HepG2 (cell line): ENCODE data around the gene EIF4G1. TPM values are rescaled to one million over a fixed set of nuclear protein-coding genes. Genes with fewer than 3 reads are reported as not detected.

Experiments used
- BRF2 ChIP-seq: sonication (generic); formaldehyde crosslinking; IDR thresholded peaks from 2 replicates; pipeline ENCODE4 v1.8.1; 2022; ENCODE audit warnings: mild to moderate bottlenecking, missing genetic modification reagents
- E2F2 ChIP-seq: sonication (generic); formaldehyde crosslinking; IDR thresholded peaks from 2 replicates; pipeline ENCODE4 v1.4.0; 2020; ENCODE audit warnings: missing genetic modification reagents, borderline replicate concordance
- ELF1 ChIP-seq: sonication (generic); formaldehyde crosslinking; IDR thresholded peaks from 2 replicates; pipeline ENCODE4 v1.4.0; 2020; ENCODE audit warnings: missing genetic modification reagents
- HNRNPK ChIP-seq: fragments of 200-400 bp; formaldehyde crosslinking; IDR thresholded peaks from 2 replicates; pipeline ENCODE4 v1.6.1; 2018; ENCODE audit warnings: low read length, low read depth, moderate library complexity, mild to moderate bottlenecking; ENCODE audit not compliant: poor library complexity, severe bottlenecking
- IRX3 ChIP-seq: sonication (generic); formaldehyde crosslinking; IDR thresholded peaks from 2 replicates; pipeline ENCODE4 v1.8.1; 2023; ENCODE audit warnings: mild to moderate bottlenecking, low read depth, missing genetic modification reagents, borderline replicate concordance
- MAZ ChIP-seq, 2 experiments: sonication (generic) in 1 of 2; formaldehyde crosslinking in 1 of 2; IDR thresholded peaks; 2 replicates each; pipeline versions ENCODE4 v1.5.0 to v1.6.1; 2012 to 2020; ENCODE audit warnings: low read depth in 2 of 2, mild to moderate bottlenecking in 2 of 2, borderline replicate concordance in 1 of 2, improper control_type of control experiment in 1 of 2, low read length in 1 of 2, missing genetic modification reagents in 1 of 2, moderate library complexity in 1 of 2
- MED1 ChIP-seq: sonication (generic); formaldehyde crosslinking; IDR thresholded peaks from 2 replicates; pipeline ENCODE4 v1.4.0; 2020; ENCODE audit warnings: missing genetic modification reagents
- MIER2 ChIP-seq: IDR thresholded peaks from 2 replicates; pipeline ENCODE4 v1.6.1; 2016; ENCODE audit warnings: missing biosample characterization, missing genetic modification reagents
- NFIB ChIP-seq: sonication (generic); formaldehyde crosslinking; IDR thresholded peaks from 2 replicates; pipeline ENCODE4 v1.9.0; 2021; ENCODE audit warnings: missing genetic modification reagents, mild to moderate bottlenecking, borderline replicate concordance
- SALL1 ChIP-seq: sonication (generic); formaldehyde crosslinking; IDR thresholded peaks from 2 replicates; pipeline ENCODE4 v1.8.0; 2022; ENCODE audit warnings: mild to moderate bottlenecking, missing genetic modification reagents
- SETDB1 ChIP-seq: sonication (generic); formaldehyde crosslinking; IDR thresholded peaks from 2 replicates; pipeline ENCODE4 v1.5.1; 2020; ENCODE audit warnings: missing genetic modification reagents, mild to moderate bottlenecking, borderline replicate concordance
- SMYD3 ChIP-seq: sonication (generic); formaldehyde crosslinking; IDR thresholded peaks from 2 replicates; pipeline ENCODE4 v1.8.1; 2023; ENCODE audit warnings: mild to moderate bottlenecking, missing genetic modification reagents
- SNAPC2 ChIP-seq: sonication (generic); formaldehyde crosslinking; IDR thresholded peaks from 2 replicates; pipeline ENCODE4 v1.8.1; 2022; ENCODE audit warnings: mild to moderate bottlenecking, missing genetic modification reagents
- SNAPC4 ChIP-seq: sonication (generic); formaldehyde crosslinking; IDR thresholded peaks from 2 replicates; pipeline ENCODE4 v1.4.0; 2020; ENCODE audit warnings: mild to moderate bottlenecking, missing genetic modification reagents
- STAG1 ChIP-seq: sonication (generic); formaldehyde crosslinking; IDR thresholded peaks from 2 replicates; pipeline ENCODE4 v1.4.0; 2020; ENCODE audit warnings: missing genetic modification reagents
- TARDBP ChIP-seq: sonication (generic); formaldehyde crosslinking; IDR thresholded peaks from 2 replicates; pipeline ENCODE4 v1.8.0; 2022; ENCODE audit warnings: mild to moderate bottlenecking, missing genetic modification reagents
- ZGPAT ChIP-seq: IDR thresholded peaks from 2 replicates; pipeline ENCODE4 v1.6.1; 2016; ENCODE audit warnings: mild to moderate bottlenecking
- ZMAT3 ChIP-seq: sonication (generic); formaldehyde crosslinking; conservative IDR thresholded peaks from 2 replicates; pipeline ENCODE4 v1.7.0; 2021; ENCODE audit warnings: missing genetic modification reagents
- ZNF205 ChIP-seq: IDR thresholded peaks from 2 replicates; pipeline ENCODE4 v1.6.1; 2018; ENCODE audit warnings: missing biosample characterization, missing genetic modification reagents
- ZNF274 ChIP-seq: sonication (generic); formaldehyde crosslinking; IDR thresholded peaks from 2 replicates; pipeline ENCODE4 v1.5.1; 2020; ENCODE audit warnings: mild to moderate bottlenecking, missing genetic modification reagents
- ZNF296 ChIP-seq: sonication (generic); formaldehyde crosslinking; conservative IDR thresholded peaks from 2 replicates; pipeline ENCODE4 v1.5.0; 2020; ENCODE audit warnings: mild to moderate bottlenecking, missing genetic modification reagents
- ZNF839 ChIP-seq: sonication (generic); formaldehyde crosslinking; IDR thresholded peaks from 2 replicates; pipeline ENCODE4 v1.4.0; 2020; ENCODE audit warnings: missing genetic modification reagents, mild to moderate bottlenecking, borderline replicate concordance
- polyA plus RNA-seq, 8 experiments: library from polyadenylated mRNA; depleted of rRNA in 3 of 8; stranded (reverse) in 7 of 8; unstranded in 1 of 8; fragments of >200 nt; fragmentation: Illumina TruSeq in 4 of 8; extraction: Trizol in 4 of 8; gene quantifications; 2 replicates each; pipeline versions ENCODE4 v1.2.1 to v1.2.3, GENCODE V29; 2011 to 2016; ENCODE audit warnings: low read depth in 4 of 8, missing spikeins in 1 of 8, mixed read lengths in 1 of 8; ENCODE audit not compliant: insufficient read depth in 1 of 8
- total RNA-seq, 5 experiments: library from RNA; depleted of rRNA; stranded (reverse); fragments of >200 nt; fragmentation: Illumina TruSeq; extraction: Trizol; gene quantifications; 2 replicates each; pipeline ENCODE4 v1.2.3, GENCODE V29; 2016; ENCODE audit warnings: low read depth in 1 of 5

EIF4G1 gene
- total and polyA plus RNA-seq, 2 of the 13 experiments (the other 11 are each of a cell fraction or from before 2014, with no cell fraction given): 208 to 213 TPM

GRCh38 chr3:184371570-184372018 lies 57.2 kb downstream of the EIF4G1 start (continued):
- TF ChIP-seq SNAPC4 (CRISPR knock-in tag) (no peak), SALL1 (CRISPR knock-in tag) (peak; percentile 74; the same call in 1 of the 2 replicates), TARDBP (peak; percentile 69), MIER2 (CRISPR knock-in tag) (0 out of 2 replicates have a peak, but pooled peaks have one; percentile 7), MED1 (CRISPR knock-in tag) (peak; percentile 52), MAZ (IDR thresholded peaks at IDR 0.05; ENCODE audit: borderline replicate concordance, low read depth, low read length) (no peak), MAZ (CRISPR knock-in tag; IDR thresholded peaks at IDR 0.05; ENCODE audit: low read depth) (peak; percentile 54; the same call in 1 of the 2 replicates), IRX3 (CRISPR knock-in tag) (no peak), ZNF296 (no peak), SETDB1 (no peak), E2F2 (CRISPR knock-in tag) (no peak), ZNF839 (no peak), STAG1 (CRISPR knock-in tag) (peak; percentile 98), SNAPC2 (no peak), ELF1 (peak; percentile 75), ZNF274 (CRISPR knock-in tag) (0 out of 2 replicates have a peak, but pooled peaks have one; percentile 60), ZGPAT (CRISPR knock-in tag) (peak; percentile 58; the same call in 1 of the 2 replicates), SMYD3 (CRISPR knock-in tag) (peak; percentile 49; the same call in 1 of the 2 replicates), NFIB (no peak), BRF2 (CRISPR knock-in tag) (0 out of 2 replicates have a peak, but pooled peaks have one; percentile 34), ZMAT3 (CRISPR knock-in tag) (no peak), HNRNPK (no peak), ZNF205 (CRISPR knock-in tag) (0 out of 2 replicates have a peak, but pooled peaks have one; percentile 39)
